HT-29 (cell line): ENCODE data around the gene ZDHHC11B. TPM values are rescaled to one million over a fixed set of nuclear protein-coding genes. Genes with fewer than 3 reads are reported as not detected.
A peak's percentile ranks its signal among the peaks of the same experiment; 100 is the strongest.
"Not testable (repeated sequence)": the region's sequence is repeated elsewhere in the genome, so short reads cannot be mapped to it uniquely, and the experiment has no call there.

ENCODE experiments used
- DNase-seq: peaks from one replicate; pipeline ENCODE4 v3.0.0-alpha.2; 2015; ENCODE audit warnings: low spot score
- total RNA-seq: library from RNA; depleted of rRNA; stranded (reverse); fragments of >200 nt; shearing (Covaris generic); gene quantifications from 2 replicates; pipeline ENCODE4 v1.2.3, GENCODE V29; 2014

Gene ZDHHC11B
- total RNA-seq, 1 experiment from 2014 or later, result 5.2 TPM

GRCh38 chr5:717143-717542 lies 67.4 kb downstream of the ZDHHC11B start:
- DNase-seq, result no peak

GRCh38 chr5:716740-717139 lies 67.8 kb downstream of the ZDHHC11B start:
- DNase-seq, result not testable (repeated sequence)

DNA sequence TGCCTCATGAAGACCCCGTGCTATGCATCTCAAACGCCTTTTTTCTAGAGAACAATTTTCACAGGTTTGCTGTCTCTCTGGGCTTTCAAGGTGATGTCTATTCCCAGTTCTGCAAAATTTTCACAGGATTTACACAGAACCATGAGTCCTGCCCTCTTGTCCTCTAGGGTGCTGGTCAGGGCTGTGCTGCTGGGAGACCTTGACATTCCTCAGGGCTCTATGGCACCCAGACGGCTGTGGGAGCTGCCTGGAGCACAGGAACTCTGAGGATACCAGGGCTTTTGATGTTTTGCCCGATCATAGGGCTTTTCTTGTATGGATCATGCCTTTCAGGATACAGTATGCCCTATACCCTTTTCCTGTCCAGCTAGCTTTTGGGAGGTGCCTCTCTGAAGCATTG lies 68.9 kb downstream of the ZDHHC11B start:
- not testable (repeated sequence) for DNase-seq

- DNase-seq, result not testable (repeated sequence)
Observed at GRCh38 chr5:714215-715118, 70.1 kb downstream of the ZDHHC11B start.

- DNase-seq, result not testable (repeated sequence)
Observed at GRCh38 chr5:713686-714085, 70.8 kb downstream of the ZDHHC11B start.

GRCh38 chr5:708848-709517 lies 75.5 kb downstream of the ZDHHC11B start:
- DNase-seq, result not testable (repeated sequence)

GRCh38 chr5:708374-708773 lies 76.2 kb downstream of the ZDHHC11B start:
- DNase-seq, result not testable (repeated sequence)

DNA sequence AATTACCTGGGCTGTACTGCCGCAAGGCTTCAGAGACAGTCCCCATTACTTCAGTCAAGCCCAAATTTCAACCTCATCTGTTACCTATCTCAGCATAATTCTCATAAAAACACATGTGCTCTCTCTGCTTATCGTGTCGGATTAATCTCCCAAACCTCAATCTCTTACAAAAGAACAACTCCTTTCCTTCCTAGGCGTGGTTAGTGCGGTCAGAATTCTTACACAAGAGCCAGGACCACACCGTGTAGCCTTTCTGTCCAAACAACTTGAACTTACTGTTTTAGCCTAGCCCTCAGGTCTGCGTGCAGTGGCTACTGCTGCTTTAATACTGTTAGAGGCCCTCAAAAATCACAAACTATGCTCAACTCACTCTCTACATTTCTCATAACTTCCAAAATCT lies 78.4 kb downstream of the ZDHHC11B start:
- DNase-seq, result not testable (repeated sequence)

- DNase-seq, result not testable (repeated sequence)
Observed at GRCh38 chr5:696753-697702, 87.5 kb downstream of the ZDHHC11B start.

- DNase-seq, result not testable (repeated sequence)
Observed at GRCh38 chr5:696191-696590, 88.3 kb downstream of the ZDHHC11B start.

DNA sequence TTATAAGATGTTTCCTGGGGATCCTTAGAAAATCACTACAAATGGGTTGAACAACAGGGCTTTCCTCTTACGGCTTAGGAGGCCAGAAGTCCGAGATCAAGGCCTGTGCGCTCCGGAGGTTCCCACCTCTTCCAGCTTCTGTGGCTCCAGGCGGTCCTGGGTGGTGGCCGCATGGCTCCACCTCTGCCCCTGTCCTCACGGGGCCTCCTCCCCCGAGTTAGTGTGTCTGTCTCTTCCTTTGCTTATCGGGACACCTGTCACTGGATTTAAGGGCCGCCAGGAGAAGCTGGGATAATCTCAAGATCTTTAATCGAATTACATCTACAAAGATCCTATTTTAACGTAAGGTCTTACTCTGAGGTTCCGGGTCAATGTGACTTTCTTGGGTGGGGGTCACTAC lies 89.1 kb downstream of the ZDHHC11B start:
- DNase-seq, result not testable (repeated sequence)

DNA sequence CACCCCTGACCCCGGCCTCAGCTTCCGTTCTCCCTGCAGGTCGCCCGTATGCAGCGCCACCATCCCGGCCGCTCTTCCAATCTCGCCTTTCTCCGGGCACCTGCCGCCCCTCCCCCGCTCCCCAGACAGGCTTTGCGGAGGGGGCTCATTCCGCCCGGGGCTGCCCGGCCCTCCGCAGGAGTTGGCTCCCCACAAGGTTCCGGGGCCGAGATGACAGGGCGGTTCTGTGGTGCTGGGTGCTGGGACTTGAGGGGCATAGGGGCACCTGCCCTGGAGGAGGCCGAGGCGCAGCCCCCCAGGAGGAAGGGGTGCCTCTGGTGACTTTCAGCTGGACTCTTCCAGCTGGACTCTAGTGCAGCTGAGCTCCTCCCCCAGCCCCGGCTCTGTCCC lies 90.5 kb downstream of the ZDHHC11B start:
- DNase-seq, result not testable (repeated sequence)

DNA sequence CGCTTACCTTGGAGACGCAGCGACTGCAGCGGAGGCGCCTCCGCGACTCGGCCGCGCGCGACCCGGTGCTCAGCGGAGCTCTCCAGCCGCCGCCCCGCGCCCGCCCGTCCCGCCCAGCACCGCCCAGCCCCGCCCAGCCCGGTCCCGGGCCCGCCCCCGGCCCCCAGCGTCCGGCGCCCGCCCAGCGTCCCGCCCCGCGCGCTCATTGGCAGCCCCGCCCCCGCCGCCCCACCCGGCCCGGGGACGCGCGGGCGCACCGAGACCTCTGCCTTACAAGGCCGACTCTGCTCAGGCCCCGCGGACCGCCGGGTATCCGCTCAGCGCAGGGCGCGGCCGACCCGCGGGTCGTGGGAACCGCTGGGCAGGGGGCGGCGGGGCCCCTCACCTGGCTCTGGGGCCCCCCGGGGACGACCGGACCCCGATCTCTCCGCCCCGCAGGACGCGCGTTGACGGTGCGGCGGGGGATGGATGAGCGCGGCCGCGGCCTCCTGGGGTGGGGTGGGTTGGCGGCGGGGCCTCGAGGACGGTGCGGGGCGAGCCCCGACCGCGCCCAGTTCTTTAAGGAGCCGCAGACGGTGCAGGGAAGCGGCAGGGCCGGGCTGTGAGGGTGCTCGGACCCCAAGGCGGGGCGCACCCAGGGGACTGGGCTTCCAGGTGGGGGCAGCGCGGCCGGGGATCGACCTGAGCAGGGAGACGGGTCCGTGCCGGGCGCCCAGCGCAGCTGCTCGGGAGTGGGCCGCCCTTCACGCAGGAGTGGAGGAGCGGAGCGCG lies 91.1 kb downstream of the ZDHHC11B start, which contains the start of gene TPPP:
Gene TPPP, minus strand, starts transcription at position 82 of the 771 bp plus-strand sequence. CDS start 15,292 bp downstream, outside the sequence.
- DNase-seq, result peak; percentile 75

DNA sequence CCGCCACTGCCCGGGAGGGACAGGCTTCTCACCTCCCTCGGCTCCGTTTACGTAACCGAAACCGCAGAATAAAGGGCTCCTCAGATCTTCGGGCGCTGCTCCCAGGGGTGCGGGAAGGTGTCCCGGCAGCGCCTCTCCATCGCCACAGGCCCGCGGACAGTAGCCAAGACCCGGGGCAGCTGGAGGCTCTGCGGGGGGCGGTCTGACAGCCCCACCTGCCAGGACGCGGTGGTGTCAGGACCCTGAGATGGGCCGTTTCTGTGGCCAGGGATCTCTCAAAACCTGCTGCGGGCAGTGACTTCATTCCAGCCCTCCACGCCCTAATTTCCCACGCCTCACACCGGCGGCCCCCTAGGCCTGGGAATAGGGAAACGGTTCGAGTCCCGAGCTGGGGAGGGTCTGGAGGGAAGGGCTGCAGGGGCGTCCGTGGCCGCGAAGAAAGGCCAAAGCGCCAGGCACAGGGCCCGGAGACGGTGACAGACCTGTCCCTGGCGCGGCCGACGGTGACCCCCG lies 91.9 kb downstream of the ZDHHC11B start:
- DNase-seq, result peak; percentile 26

DNA sequence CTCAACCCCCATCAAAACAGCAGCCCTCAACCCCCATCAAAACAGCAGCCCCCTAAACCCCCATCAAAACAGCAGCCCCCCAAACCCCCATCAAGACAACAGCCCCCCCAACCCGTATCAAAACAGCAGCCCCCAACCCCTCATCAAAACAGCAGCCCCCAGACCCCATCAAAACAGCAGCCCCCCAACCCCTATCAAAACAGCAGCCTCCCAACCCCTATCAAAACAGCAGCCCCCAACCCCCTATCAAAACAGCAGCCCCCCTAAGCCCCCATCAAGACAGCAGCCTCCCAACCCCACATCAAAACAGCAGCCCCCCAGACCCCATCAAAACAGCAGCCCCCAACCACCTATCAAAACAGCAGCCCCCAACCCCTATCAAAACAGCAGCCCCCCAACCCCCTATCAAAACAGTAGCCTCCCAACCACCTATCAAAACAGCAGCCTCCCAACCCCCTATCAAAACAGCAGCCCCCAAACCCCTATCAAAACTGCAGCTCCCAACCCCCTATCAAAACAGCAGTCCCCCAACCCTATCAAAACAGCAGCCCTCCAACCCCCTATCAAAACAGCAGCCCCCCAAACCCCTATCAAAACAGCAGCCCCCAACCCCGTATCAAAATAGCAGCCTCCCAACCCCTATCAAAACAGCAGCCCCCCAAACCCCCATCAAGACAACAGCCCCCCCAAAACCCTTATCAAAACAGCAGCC lies 92.6 kb downstream of the ZDHHC11B start:
- DNase-seq, result no peak

DNA sequence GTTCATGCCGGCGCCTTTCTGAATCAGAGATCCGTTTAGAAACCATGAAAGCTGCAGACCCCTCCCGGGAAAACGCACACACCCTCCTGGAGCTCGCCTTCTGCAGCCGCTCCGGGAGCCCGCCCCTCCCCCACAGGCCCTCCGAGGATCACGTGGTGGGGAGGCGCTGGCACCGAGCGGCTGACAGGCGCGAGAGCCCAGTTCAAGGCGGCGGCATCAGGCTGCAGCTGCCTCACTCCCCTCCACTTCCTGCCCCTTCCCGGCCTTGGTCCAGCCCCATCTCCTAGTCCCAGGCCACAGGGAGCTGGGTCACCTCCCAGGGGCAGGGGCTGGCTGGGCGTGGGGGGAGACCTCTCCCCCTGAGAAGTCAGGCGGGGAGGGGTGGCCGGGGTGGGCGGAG lies 93.5 kb downstream of the ZDHHC11B start:
- not testable (repeated sequence) for DNase-seq

DNA sequence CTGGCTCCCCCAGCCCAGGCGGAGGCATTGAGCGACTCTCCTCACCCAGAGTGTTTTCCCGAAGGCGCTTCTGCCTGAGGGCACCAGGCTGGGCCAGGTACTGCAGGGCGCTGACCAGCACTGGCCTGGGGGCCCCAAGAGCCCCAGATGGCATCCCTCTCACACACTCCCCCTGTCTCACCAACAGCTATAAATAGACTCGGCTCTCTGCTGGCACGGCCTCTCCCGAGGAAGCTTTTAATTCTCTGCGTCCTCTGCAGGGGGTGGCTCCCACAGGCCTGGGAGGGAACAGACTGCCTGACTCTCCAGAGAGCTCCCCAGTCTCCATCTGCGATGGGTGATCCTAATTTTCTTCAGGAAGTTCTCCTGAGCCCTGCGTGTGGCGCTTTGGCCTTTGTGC lies 94.2 kb downstream of the ZDHHC11B start:
- not testable (repeated sequence) for DNase-seq

- not testable (repeated sequence) for DNase-seq
Observed at GRCh38 chr5:688348-689010, 96.0 kb downstream of the ZDHHC11B start.

DNA sequence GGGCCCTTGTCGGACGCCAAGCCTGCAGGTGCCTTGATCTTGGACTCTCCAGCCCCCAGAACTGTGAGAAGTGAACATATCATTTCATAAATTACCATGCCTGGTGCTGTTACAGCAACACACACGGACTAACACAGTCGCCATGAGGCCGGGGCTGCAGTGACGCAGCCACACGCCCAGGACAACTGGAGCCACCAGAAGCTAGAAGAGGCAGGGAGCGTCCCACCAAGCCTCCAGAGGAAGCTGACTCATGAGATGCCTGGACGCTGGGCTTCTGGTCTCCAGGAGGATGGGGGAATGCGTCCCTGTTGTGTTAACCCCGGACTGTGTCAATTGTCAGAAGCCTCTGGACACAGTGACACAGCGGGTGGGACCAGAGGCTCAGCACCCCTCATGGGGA lies 97.6 kb downstream of the ZDHHC11B start:
- not testable (repeated sequence) for DNase-seq
